Measurements from ENCODE around the gene AK6.

GRCh38 chr5:69418554-69418953 is 49.2 kb upstream of the AK6 start:
- TF ChIP-seq POLR2A (IDR thresholded peaks at IDR 0.05; ENCODE audit: low read length) (no peak), GATA1 (IDR thresholded peaks at IDR 0.05; ENCODE audit: low read depth, low read length) (no peak)

All from erythroblast (primary cell).